GM12891 (cell line): ENCODE results near the gene SCAF11.

Experiments
- PAX5 ChIP-seq: IDR thresholded peaks from 2 replicates; pipeline ENCODE4 v1.6.1; 2011; ENCODE audit warnings: low read length, moderate library complexity, mild to moderate bottlenecking; ENCODE audit not compliant: insufficient read depth, severe bottlenecking
- POLR2A ChIP-seq: IDR thresholded peaks from 2 replicates; pipeline ENCODE4 v1.6.1; 2011; ENCODE audit warnings: low read depth, low read length, control low read depth
- POLR2AphosphoS5 ChIP-seq: IDR thresholded peaks from 2 replicates; pipeline ENCODE4 v1.6.1; 2011; ENCODE audit warnings: low read depth, low read length, control low read depth

DNA sequence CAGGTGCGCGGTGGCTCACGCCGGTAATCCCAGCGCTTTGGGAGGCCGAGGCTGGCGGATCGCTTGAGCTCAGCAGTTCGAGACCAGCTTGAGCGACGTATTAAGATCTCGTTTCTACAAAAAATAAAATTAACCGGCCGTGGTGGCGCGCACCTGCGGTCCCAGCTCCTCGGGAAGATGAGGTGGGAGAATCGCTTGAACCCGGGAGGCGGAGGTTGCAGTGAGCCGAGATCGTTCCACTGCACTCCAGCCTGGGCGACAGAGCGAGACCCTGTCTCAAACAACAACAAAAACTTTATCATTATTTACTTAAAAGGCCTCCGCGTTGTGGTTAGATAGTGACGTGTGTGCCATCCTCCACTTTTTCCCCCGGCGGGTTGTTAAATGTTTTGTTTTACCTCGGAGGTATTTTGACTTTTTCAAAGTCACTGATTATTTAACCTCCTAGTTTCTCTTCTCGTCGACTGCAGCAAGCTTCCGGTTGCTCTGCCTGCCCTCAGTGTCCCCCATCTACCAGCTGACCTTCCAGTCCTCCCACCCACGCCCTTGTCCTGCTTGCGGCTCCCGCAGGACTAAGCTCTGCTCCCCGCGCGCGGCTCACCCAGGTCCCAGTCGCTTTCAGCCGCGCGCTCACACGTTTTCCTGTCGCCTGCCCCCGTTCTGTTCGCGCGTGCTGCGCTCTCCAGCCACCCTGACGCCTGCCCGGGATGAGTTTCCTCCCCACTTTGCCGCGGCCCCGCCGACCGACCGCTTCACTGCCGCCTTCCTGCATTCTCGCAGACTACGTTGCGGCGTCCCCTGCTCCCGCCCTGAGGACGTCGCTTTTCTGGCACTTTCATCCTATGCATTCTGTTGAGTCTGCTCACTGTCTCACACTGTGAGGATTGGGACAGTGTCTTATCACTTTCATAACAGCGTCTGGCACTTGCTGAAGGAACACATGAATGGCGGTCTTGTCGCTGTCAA, 1.2 kb upstream of the SCAF11 start:
- TF ChIP-seq PAX5 (no peak), POLR2A (peak; percentile 58; the same call in 1 of the 2 replicates), POLR2AphosphoS5 (peak; percentile 57)
